Renal cortical epithelial cell (primary cell): Measurements from ENCODE around the gene GNAS-AS1. TPM values are rescaled to one million over a fixed set of nuclear protein-coding genes. Genes with fewer than 3 reads are reported as not detected.

Source experiments
- DNase-seq: peaks from one replicate; pipeline ENCODE4 v3.0.0-alpha.2; 2011; ENCODE audit warnings: low read depth
- total RNA-seq: library from RNA; depleted of rRNA; stranded (reverse); fragments of >200 nt; gene quantifications from 2 replicates; pipeline ENCODE4 v1.2.3, GENCODE V29; 2014

Gene GNAS-AS1
- total RNA-seq, 1 donor from 2014 or later, result 0.65 TPM

DNA sequence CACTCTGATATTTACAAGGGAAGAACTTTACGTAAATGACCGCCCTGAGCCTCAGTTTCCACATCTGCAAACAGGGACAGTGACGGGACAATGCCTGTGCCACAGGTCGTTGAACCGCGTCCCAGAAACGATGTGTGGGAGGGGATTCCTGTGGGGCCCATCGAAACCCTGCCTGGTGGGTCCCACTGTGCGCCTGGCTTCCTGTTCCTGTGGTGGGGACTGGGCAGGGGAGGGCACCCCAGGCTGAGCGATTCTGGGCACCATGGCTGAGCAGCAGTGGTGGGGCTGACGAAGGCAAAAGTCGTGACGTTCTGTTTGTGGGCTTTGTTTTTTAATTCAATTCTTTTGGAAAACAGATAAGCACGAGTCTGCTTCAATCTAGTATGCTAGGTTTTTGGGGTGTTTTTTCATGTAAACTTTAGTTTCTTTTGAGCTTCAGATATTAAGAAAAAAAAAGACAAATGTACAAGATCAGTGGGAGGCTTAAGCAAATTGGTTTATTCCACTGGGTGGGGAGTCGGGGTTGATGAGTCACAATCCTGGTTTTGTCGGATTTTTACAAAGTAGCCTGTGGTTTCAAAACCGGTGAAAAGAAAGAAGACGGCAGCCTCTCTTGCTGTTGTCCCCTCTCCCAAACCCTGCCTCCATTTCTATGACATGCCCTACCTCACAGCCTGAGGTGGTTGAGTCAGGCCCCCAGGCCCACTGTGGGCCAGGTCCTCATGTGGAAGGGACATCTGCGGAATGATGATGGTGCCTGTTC lies 40.4 kb downstream of the GNAS-AS1 start:
- DNase-seq, result no peak

DNA sequence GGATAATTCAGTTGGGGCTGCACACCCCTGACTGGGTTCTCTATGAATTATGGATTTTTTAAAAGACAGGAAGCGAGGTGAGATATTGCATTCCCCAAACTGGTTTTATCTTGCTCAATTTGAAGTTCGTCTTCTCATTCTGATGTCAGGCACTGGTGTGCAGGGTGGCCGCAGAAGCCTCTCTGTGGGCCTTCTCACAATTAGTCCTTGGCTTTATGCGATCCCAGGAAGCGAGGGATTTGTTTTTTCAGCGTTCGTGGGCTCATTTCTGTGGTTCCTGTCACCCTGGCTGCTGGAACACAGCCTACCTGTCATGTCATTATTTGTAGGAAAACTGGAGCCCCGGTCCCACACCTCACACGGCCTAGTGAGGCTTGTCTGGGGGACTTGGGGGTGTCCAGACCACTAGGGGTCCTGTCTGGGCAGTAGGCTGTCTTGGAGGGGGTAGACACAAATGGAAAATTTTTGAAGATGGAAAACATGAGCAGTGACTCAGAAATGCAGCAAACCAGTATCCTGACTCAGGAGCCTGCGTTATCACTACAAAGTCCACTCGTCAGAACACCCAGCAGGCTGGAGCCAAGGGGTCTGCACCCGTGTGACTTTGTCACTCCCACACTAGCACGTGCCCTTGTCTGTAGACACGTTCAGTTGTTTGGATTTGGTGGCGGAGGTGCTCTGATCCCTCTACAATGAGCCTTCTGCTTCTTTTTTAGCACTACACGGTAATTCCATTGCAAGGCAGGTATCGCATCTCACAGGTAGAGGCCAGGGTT lies 42.2 kb downstream of the GNAS-AS1 start:
- no peak for DNase-seq

DNA sequence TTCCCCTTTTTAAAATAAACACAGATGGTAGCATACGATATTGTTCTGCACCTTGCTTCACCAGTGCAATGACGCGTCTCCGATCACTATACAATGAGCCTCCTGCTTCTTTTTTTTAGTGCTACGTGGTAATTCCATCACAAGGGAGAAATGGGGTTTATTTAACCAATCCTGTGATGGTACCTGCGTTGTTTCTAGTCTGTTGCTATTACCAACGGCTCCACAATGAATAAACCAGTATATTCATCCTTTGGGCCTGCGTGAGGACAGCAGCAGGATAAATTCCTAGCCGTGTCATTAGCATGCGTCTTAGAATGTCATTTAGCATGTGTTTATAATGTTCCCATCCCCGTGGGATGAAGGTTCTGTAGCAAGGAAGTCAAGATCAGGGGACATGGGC lies 42.9 kb downstream of the GNAS-AS1 start:
- DNase-seq, result no peak

DNA sequence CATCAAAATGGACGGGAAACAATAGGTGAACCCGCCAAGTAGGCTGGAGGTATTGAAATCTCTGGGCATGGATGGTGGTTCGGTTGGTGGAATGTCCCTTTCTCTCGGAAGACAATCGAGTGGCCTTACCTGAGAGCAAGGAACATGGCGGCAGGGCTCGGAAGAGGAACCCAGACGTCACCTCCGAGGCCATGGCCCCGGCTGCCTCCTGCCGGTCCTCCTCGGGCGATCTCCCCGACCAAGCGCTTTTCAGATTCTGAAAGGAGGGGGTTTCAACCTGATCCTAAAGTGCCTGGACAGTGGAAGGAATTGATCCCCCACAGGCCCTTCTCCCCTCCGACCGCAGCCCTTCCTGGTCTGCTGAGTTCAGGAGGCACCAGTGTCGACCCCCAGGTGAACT lies 47.2 kb downstream of the GNAS-AS1 start:
- no peak for DNase-seq

DNA sequence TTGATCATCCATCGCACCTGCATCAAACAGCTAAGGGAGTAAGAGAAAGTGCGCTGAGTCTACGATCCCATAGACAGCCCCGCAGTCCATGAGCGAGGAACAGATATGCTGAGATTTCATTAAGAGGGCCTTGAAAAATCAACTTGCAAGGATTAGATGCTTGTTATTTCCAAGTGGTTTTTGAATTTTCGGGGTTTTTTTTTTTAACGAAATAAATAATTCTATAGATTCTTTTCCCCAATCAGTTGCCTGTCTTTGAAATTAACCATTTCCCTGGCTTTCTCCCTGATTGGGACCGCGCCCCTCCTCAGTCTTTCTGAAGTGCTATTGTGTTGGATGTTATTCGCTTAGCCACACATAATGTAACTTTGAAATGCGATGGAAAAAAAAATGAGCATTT lies 48.6 kb downstream of the GNAS-AS1 start:
- DNase-seq, result no peak

DNA sequence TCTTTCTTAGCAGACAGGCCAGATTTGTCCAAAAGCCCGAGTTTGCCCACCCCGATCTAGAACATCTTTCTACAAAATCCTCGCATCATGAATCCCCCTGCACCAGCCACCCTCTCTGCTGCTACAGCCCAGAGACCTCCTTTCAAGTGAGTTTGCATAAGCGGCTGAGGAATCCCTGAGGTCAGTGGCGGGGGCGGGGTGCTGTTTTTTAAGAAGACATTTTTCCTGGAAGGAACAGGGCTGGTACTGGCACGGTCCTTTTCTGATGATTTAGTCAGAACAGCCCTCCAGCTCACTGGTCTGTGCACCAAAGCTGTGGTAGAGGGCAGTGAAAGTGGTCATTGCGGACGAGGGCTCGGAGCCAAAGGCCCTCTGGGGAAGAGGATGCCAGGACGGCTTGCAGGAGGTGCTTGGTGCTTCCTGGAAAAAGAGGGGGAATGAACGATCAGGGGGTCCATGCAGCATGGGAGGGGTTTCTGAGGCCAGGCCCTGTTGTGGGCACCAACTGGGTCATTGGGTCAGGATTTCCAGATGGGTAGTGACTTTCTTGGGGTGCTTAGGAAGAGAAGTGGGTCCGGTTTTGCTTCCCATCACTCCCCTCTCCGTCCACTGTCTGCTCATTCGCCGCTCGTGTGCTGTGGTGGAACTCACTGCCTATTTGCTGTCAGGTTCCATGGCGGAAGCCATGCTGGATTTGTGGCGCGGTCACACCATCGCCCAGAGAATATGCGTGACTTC lies 50.4 kb downstream of the GNAS-AS1 start:
- DNase-seq, result no peak

DNA sequence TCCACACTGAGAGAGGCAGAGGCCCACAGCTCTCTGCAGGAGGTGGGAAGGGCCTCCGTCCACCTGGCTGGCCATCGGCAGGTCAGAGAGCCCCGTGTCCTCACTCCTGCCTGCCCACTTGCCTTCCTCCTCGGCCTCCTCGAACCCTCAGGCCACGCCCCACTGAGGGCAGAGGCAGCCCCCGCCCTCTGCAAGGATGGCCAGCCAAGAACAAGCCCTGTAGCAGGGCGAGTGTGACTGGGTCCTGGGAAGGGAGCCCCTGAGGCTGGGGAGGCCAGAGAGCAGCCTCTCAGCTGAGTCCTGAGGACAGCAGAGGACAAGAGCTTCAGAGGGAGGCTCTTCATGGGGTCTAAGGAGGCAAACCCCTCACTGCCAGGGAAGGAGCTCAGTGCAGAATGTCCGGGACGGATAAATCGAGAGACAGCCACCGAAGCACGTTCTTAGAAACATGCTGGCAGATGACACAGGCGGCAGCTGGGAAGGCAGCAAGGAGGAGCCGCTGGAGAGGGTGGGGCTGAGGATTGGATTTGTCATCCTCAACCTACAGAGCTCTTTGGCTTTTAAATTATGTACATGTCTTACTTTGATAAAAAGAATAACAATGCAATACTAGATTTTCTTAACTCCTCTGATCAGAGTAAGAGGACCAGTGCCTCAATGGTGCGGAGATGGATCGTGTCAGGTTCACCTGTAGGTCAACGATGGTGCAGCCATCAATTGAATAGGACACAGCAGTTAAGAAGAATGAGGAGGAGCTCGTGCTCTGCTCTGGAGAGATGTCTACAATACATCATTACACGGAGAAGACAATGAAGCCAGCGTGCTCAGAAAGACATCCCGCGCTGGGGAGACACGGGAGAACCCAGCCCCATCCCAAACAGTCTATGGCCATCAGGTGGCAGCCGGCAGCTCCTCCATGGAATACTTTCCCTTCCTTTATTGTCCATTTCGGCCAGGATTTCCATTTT lies 53.0 kb downstream of the GNAS-AS1 start:
- no peak for DNase-seq

DNA sequence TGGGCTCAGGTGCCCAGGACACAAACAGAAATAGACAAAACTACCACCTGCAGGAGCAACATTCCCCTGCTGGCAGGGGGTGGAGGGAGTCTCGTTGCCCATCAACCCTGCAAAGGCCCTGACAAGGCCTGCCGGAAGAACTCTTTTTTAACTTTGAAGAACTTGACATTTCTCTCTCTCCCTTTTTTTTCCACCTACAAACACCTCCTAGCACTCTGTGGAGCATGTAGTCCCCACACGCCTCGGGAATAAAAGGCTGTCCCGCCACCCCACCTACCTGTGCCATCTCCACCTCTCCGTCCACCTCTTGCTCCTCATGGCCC lies 54.8 kb downstream of the GNAS-AS1 start:
- no peak for DNase-seq

DNA sequence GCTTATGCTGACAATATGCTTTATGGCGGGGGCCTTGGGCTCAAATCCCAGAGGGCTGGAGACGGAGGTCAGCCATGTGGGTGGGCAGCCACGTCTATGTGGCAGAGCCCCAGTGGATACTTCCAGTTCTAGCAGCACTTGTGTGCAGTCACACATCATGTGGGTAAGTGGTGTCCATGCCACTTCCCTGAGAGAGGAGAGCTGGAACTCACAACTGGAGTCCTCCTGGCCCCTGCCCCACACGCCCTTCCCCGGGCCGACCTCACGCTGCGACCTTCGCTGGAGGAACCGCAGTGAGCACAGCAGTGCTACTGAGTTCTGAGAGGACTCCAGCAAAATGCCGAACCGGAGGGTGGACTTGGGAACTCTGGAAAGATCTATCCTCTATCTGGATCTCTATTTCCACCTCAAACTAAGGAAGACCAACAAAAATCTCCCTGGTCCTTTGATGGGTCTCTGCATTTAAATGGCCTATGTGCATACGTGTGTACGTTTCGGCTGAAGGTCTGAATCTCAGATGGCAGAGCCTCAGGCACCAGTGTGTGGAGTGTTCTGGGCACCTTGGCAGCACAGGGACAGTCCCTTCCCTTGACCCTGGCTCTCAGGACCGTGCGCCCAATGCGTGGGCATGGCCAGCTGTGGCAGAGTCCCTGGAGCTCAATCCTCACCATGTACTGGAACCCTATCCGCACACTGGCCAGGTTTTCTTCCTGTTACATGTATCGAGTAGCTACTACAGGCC lies 55.4 kb downstream of the GNAS-AS1 start:
- DNase-seq, result no peak

DNA sequence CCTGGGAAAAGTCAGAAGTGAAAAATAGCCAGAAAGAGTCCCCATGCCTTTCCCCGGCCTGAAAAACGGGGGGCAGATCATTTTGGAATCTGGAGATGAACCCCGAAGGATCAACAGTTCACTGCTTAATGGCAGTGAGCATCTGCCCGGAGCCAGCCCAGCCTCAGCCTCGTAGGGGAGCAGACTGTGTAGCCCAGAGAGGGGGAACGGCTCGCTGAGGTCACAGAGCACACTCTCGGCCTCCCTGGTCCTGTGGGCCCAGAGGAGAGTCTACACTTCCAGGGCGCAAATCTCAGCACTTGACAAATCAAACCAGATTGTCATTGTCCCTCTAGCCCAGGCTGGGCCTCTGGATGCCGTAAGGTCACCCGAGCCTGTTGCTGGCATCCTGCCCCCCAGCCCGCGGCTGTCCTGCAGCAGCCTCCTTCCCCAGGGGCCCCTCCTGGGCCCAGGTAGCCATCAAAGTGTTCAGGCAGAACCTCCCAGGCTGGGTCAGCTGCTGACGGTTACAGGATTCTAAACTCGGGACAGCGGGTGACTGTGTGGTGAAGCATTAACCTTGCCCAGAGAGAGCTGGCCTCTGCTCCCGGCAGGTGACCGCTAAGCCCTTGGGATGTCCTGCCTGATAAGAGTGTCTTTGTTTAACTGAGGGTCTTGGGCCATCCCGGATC lies 56.1 kb downstream of the GNAS-AS1 start:
- DNase-seq, result no peak

DNA sequence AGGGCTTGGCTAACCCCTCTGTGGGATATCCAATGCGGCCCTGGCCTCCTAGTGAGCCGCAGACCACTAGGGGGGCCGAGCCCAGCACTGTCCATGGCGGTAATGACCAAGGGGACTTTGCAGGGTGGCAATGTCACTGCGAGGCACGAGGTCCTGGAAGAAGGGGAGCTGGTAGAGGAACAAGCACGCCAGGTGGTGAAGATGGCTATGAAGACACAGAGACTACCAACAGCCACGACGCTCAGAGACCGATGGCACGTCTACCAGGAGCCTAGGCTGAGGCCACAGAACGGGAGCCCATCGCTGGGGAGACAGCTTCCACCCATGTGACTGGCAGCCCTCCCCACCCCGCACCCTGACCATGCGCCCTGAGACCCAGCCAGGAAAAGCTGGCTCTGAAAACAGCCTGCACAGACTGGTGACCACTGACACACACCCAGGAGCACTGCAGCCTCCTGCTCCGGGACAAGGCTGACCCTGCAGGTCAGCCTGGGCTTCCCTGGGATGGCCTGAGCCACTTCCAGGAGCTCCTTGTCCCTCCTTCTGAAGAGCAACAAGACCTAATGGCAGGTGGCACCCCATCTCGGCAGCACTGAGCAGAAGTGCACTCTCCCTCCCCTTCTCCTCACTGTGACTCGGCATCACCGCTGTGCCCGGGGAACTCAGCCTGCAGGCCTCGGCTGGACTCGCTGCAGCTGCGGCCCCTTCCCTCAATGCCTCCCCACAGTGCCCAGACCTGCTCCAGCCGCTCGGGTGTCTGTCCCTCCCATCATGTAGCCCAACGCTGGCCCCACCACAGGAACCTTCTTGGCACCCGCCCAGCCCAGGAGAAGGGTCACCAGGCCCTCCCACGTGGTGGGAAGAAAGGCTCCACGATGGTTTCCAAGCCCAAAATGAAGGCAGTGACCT lies 56.9 kb downstream of the GNAS-AS1 start:
- DNase-seq, result no peak

DNA sequence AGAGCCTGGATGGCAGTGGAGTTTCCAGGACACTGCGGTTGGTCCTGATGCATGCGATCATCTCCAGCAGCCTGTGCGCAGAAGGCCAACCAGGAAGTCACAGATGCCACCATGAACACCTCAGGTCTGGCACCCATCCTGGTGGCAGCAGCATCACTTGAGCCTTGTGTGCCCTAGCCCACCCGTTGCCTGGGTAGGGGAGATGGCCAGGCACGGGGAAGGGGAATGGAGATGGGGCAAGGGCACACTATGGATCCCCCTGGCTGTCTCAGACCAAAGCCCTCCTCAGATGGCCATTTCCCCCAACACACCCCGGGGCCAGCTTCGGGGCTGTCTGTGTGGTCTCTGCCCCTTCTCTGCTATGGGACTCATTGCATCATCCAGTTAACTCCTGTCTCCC lies 58.3 kb downstream of the GNAS-AS1 start:
- no peak for DNase-seq

DNA sequence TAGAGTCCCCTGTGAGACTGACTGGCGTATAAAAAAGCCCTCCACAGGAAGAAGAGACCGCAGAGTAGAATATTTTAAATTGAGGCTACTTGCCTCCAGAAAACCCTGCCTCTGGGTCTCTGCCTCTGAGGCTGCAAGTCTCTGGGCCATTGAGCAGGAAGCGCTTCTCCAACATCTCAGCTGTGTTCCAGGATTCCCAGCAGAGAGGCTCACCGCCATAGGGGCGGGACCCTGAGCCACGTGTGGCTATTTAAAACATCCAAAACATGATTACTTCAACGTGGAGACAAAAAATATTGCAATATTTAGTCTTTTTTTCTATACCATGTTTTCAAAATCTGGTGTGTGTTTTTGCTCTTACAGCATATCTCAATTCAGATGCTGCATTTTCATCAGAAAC lies 59.4 kb downstream of the GNAS-AS1 start:
- no peak for DNase-seq

DNA sequence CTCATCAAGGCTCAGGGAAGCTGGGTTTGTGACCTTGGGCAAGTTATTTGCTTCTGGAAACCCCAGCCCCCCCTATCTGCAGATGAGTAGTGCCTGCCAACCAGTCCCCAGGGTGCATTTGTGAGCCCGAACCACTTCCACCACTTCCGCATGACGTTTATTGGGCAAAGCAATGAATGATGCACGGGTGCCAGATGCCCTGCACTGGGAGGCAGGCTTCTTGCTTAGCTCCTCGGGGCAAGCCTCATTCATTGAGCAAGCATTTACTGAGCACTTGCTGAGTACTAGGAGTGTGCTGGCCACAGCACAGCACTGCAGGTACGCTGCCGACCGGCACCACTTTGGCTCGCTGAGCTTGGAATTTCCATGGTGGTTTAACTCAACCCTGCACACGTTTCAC lies 60.2 kb downstream of the GNAS-AS1 start:
- DNase-seq, result no peak

DNA sequence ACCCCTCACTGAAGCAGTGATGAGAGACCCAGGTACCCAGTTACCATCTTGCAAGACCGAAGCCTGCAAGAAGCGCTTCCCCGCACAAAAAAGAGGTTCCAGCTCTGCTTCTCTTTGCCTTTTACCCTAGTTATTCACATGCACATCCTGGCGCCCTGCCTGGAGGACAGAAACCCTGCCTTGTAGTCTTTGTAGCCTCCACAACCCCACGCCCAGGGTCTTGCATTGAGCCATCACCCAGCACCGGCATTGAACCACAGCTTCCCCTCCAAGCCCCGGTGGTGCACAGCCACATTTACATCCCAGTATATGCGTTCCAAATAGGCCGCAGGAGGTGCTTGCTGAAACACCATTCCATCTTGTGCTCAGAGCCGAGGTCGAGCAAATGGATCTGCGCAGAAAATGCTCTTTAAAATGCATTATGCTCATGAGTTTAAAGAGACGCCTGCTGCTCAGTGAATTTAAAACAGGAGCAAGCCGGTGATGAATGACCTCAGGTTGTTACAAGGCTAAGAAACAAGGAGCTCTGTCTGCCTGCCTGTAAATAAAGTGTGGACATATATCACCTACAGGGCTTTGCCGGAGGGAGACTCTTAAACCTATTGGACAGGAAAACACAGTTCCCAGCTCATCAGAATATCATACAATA lies 61.7 kb downstream of the GNAS-AS1 start:
- DNase-seq, result no peak

DNA sequence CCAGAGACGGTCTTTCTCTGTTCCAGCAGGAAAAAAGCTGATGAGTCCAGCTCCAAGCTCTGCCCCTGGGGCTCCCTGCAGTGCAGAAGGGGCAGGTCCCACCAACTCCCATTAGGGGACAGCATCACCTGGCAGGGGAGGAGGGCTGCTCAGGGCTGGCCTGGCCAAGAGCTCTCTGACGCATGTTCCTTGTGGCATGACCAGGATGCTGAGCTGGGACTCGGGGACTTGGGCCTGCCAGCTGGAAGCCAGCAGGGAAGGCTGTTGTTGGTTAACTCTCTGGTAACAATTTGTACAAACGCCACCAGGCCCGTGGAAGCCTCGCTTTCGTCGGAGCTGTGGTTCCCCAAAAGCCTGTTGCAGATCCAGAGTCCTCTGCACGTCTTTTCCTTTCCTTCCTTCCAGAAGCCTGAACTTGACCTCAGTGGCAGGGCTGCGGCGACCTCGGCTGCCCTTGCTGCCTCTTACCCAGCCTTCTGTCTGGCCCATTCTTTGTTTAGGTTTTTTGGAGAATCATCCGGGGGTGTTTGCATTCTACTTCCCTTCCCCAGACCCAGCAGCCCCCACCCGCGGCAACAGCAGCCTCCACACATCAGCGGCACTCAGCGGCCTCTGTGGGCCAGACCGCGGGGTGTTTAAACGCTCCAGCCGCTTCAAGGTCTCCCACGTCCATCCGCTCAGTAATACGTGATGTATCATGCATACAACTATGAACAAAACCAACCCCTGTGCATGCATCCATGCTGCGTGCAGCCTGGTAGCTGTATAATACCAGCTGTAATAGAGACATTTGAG lies 63.3 kb downstream of the GNAS-AS1 start:
- no peak for DNase-seq

DNA sequence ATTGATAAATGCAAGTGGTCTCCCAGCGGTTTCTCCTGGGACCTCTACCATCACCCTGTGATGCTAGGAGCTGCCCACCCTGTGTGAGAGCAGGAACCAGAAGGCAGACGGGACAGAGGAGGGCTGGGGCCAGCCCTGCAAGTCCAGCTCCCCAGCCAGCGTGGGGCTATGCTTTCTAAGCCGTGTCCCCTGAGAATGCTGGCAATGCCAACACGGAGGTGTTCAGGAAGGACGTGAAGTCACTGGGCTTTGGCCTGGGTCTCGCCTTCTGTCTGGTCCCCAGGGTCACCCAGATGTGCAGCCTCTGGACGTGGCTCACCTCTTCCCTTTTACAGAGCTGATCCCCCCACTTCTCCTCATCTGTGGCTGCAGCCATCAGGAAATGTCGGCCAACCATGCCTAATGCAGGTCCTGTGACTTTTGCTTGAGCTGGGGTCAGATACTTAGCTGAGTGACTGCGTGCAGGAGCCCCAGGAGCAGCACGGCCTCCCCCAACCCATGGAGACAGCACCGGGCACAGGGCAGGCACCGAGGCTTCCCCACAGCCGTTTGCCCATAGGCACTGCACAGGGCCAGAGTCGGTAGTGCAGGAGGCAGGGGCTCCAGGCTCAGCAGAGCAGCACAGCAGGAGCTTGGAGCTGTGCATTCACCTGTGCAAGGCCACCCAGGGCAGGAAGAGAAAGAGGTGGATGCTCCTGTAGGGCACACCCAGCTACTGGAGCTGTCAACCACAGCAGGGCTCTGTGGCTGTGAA lies 66.2 kb downstream of the GNAS-AS1 start:
- DNase-seq, result no peak
